HG02973 (cell line): Measurements from ENCODE around the gene SOX4.

Experiments used
- ATAC-seq: cut with Tn5 transposase; IDR thresholded peaks from one replicate; pipeline ENCODE4 v1.9.1; 2021; ENCODE audit warnings: moderate library complexity; ENCODE audit not compliant: unreplicated experiment

SOX4 gene

GRCh38 chr6:21593927-21594415 lies 420 bp downstream of the SOX4 start:
- ATAC-seq, result peak; percentile 15

DNA sequence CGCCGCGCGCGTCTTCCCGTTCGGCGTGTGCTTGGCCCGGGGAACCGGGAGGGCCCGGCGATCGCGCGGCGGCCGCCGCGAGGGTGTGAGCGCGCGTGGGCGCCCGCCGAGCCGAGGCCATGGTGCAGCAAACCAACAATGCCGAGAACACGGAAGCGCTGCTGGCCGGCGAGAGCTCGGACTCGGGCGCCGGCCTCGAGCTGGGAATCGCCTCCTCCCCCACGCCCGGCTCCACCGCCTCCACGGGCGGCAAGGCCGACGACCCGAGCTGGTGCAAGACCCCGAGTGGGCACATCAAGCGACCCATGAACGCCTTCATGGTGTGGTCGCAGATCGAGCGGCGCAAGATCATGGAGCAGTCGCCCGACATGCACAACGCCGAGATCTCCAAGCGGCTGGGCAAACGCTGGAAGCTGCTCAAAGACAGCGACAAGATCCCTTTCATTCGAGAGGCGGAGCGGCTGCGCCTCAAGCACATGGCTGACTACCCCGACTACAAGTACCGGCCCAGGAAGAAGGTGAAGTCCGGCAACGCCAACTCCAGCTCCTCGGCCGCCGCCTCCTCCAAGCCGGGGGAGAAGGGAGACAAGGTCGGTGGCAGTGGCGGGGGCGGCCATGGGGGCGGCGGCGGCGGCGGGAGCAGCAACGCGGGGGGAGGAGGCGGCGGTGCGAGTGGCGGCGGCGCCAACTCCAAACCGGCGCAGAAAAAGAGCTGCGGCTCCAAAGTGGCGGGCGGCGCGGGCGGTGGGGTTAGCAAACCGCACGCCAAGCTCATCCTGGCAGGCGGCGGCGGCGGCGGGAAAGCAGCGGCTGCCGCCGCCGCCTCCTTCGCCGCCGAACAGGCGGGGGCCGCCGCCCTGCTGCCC lies 1.1 kb downstream of the SOX4 start:
- peak; percentile 17 for ATAC-seq

- ATAC-seq, result peak; percentile 22
Measured at GRCh38 chr6:21595285-21596144, 2.0 kb downstream of the SOX4 start.

DNA sequence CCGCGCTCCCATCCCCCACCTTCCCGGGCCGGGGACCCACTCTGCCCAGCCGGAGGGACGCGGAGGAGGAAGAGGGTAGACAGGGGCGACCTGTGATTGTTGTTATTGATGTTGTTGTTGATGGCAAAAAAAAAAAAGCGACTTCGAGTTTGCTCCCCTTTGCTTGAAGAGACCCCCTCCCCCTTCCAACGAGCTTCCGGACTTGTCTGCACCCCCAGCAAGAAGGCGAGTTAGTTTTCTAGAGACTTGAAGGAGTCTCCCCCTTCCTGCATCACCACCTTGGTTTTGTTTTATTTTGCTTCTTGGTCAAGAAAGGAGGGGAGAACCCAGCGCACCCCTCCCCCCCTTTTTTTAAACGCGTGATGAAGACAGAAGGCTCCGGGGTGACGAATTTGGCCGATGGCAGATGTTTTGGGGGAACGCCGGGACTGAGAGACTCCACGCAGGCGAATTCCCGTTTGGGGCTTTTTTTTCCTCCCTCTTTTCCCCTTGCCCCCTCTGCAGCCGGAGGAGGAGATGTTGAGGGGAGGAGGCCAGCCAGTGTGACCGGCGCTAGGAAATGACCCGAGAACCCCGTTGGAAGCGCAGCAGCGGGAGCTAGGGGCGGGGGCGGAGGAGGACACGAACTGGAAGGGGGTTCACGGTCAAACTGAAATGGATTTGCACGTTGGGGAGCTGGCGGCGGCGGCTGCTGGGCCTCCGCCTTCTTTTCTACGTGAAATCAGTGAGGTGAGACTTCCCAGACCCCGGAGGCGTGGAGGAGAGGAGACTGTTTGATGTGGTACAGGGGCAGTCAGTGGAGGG lies 2.8 kb downstream of the SOX4 start:
- ATAC-seq, result no peak

GRCh38 chr6:21596949-21597682 lies 3.6 kb downstream of the SOX4 start:
- no peak for ATAC-seq

GRCh38 chr6:21597801-21598673 lies 4.5 kb downstream of the SOX4 start:
- no peak for ATAC-seq

- no peak for ATAC-seq
Measured at GRCh38 chr6:21598674-21599023, 5.1 kb downstream of the SOX4 start.

DNA sequence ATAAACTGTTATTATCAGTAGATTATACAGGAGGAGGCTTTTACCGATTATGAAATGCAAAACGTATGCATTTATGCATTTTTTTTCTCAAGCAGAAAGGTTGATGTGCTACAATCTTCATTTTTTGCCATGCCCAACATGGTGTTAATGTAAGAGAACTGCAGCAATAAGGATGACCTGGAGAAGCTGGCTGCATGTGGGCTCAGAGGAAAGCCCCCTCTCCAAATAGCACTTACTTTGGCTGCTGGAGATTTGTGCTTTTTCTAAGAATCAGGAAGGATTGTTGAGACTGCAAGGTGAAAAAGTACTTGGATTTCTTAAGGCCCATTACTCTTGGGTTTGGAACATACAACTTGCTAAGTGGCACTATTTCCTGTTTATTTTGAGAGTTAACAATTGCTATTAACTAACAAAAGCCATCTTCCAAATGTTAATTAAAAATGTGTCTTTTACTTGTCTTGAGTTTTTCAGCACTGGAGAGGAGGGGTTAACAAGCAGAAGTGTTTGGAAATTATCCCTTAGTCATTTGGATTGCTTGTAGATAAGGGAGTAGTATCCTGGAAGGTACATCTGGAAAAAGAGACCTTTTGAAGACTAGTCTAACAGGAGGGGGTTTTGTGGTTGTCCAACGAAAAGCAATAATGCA lies 5.6 kb downstream of the SOX4 start:
- ATAC-seq, result no peak

DNA sequence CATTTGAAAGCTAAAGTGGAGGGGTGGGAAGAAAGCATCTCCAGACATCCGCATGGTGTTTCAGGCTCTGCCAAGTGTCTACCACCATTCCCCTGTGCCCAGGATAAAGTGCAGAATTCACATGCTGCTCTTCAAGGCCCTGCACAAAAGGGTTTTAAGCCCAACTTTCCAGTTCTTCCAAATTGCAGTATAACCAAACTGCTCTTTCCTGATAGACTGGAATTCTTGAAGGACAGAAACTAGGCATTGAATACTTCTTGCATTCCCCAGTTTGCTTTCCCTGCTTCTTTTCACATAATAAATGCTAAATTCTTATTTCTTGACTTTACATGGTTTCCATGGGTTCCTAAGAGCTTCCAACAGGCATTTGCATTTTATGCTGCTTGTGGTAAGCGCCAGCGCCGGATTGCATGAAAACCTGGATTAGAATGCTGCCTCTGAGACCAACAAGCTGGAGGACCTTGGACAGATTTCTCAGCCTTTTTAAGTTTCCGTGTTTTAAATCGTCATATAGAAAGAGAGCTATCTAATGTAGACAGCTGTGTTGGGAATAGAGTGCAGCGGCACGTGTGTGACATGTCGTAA lies 7.9 kb downstream of the SOX4 start:
- no peak for ATAC-seq

GRCh38 chr6:21601932-21602390 lies 8.4 kb downstream of the SOX4 start:
- no peak for ATAC-seq

- no peak for ATAC-seq
Measured at GRCh38 chr6:21603082-21603952, 9.8 kb downstream of the SOX4 start.

DNA sequence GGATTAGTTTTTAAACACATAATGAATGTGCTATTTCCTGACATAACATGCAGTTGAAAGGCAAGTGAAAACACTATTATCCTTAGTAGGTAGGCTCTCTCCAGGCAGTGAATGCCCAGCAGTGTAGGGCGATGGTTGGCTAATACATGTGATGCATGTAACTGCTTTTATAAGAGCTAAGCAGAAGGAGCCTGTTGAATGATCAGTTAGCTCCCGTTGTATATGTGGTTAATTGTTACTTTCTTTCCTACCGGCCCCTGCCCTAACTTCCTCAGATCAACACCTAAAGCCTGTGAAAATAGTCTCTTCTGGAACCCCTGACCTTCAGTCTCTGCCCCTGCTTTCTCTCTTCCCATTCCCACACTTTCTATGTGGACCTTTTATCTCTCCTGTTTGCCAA lies 10.5 kb downstream of the SOX4 start:
- ATAC-seq, result no peak

GRCh38 chr6:21605166-21605565 lies 11.6 kb downstream of the SOX4 start:
- ATAC-seq, result no peak

DNA sequence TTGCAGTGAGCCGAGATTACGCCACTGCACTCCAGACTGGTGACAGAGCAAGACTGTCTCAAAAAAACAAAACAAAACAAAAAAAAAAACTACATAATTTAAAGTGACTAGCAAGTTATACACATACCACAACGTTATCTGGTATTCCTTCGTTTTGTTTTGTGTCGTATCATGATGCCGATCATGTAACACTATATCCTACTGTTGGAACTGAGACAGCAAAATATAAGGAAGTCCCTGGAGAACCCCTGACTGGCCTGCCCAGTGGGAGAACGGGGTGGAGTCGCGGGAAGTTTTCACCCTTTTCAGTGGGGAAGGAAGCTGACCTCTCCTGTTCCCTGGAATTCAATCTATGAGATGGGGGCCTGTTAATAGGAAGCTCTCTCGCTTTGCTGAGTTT lies 15.1 kb downstream of the SOX4 start:
- no peak for ATAC-seq

- no peak for ATAC-seq
Measured at GRCh38 chr6:21609881-21610329, 16.4 kb downstream of the SOX4 start.

GRCh38 chr6:21610341-21610740 lies 16.8 kb downstream of the SOX4 start:
- peak; percentile 82 for ATAC-seq

- no peak for ATAC-seq
Measured at GRCh38 chr6:21611485-21611884, 17.9 kb downstream of the SOX4 start.
